GM12801 (cell line): Measurements from ENCODE around the gene ENTPD2.
A peak's percentile ranks its signal among the peaks of the same experiment; 100 is the strongest.

Source experiments
- CTCF ChIP-seq: IDR thresholded peaks from one replicate; pipeline ENCODE4 v1.5.1; 2011; ENCODE audit warnings: control low read depth; ENCODE audit not compliant: insufficient read length; ENCODE audit errors: extremely low read depth

ENTPD2 gene

GRCh38 chr9:137030538-137031527 lies 23.0 kb downstream of the ENTPD2 start:
- no peak for TF ChIP-seq CTCF

GRCh38 chr9:137030006-137030405 lies 23.9 kb downstream of the ENTPD2 start:
- TF ChIP-seq CTCF, result no peak

GRCh38 chr9:137029058-137029936 lies 24.6 kb downstream of the ENTPD2 start:
- peak; percentile 35 for TF ChIP-seq CTCF

- no peak for TF ChIP-seq CTCF
Observed at GRCh38 chr9:137028263-137029057, 25.4 kb downstream of the ENTPD2 start.

- no peak for TF ChIP-seq CTCF
Observed at GRCh38 chr9:137027369-137028262, 26.2 kb downstream of the ENTPD2 start, which contains the start of gene ABCA2. Gene ABCA2, minus strand, starts transcription at chr9:137028237. Its CDS starts 97 bp downstream, at chr9:137028140.

- TF ChIP-seq CTCF, result no peak
Observed at GRCh38 chr9:137026828-137027227, 27.0 kb downstream of the ENTPD2 start.
